Sigmoid colon (tissue), 7 donors: ENCODE results near the gene GPC1. TPM values are rescaled to one million over a fixed set of nuclear protein-coding genes. Genes with fewer than 3 reads are reported as not detected.

Source experiments
- DNase-seq: peaks from one replicate; pipeline ENCODE4 v3.0.0-alpha.2; 2019
- H3K27ac ChIP-seq, 4 donors: fragments of 200-600 bp; sonication (generic); one replicate each; pipeline ENCODE4 v1.5.1; 2016 to 2019; ENCODE audit warnings: mild to moderate bottlenecking in 1 of 4
- H3K27me3 ChIP-seq, 3 donors: fragments of 200-600 bp; sonication (generic); one replicate each; pipeline ENCODE4 v1.5.1; 2019; ENCODE audit warnings: mild to moderate bottlenecking in 1 of 3
- H3K36me3 ChIP-seq, 4 donors: fragments of 200-600 bp; sonication (generic); one replicate each; pipeline ENCODE4 v1.5.1; 2016 to 2019
- H3K4me1 ChIP-seq, 4 donors: fragments of 200-600 bp; sonication (generic); one replicate each; pipeline ENCODE4 v1.5.1; 2017 to 2019
- H3K4me3 ChIP-seq, 4 donors: fragments of 200-600 bp; sonication (generic); one replicate each; pipeline ENCODE4 v1.5.1; 2017 to 2019; ENCODE audit warnings: mild to moderate bottlenecking in 2 of 4, moderate library complexity in 1 of 4
- H3K9me3 ChIP-seq, 4 donors: fragments of 200-600 bp in 3 of 4; sonication (generic) in 3 of 4; one replicate each; pipeline versions ENCODE4 v1.5.1 to v1.6.1; 2013 to 2019
- CTCF ChIP-seq, 4 experiments: fragments of 450-650 bp in 3 of 4; fragments of 200-600 bp in 1 of 4; IDR thresholded peaks; one replicate each; pipeline ENCODE4 v1.5.1; 2016 to 2019; ENCODE audit warnings: antibody characterized with exemption in 4 of 4, mild to moderate bottlenecking in 3 of 4, moderate library complexity in 2 of 4
- EP300 ChIP-seq, 4 donors: sonication (generic); formaldehyde crosslinking; IDR thresholded peaks; one replicate each; pipeline ENCODE4 v1.6.1; 2017; ENCODE audit warnings: antibody characterized with exemption in 4 of 4
- POLR2A ChIP-seq, 2 donors: fragments of 450-650 bp; IDR thresholded peaks; one replicate each; pipeline ENCODE4 v1.6.1; 2016; ENCODE audit warnings: antibody characterized with exemption in 2 of 2, mild to moderate bottlenecking in 2 of 2, moderate library complexity in 2 of 2
- POLR2AphosphoS5 ChIP-seq, 4 donors: sonication (generic); formaldehyde crosslinking; IDR thresholded peaks; one replicate each; pipeline ENCODE4 v1.6.1; 2017; ENCODE audit warnings: antibody characterized with exemption in 4 of 4
- WGBS, 2 donors: extraction: QIAGEN DNeasy Blood & Tissue Kit; methylation state at CpG; one replicate each; pipeline ENCODE4 v1.1.7; 2013; 5-methylcytosine and 5-hydroxymethylcytosine counted together
- intact Hi-C: fragments of 100-400 bp; cut with DNase I; formaldehyde crosslinking; loops from one replicate; pipeline ENCODE4 v1.15.1; 2023
- polyA plus RNA-seq, 3 donors: library from polyadenylated mRNA; stranded (reverse); fragments of 200-250 nt; gene quantifications; one replicate each; pipeline ENCODE4 v1.2.3, GENCODE V29; 2013
- total RNA-seq, 4 donors: library from RNA; depleted of rRNA; stranded (reverse); fragments of >200 nt; gene quantifications; one replicate each; pipeline ENCODE4 v1.1.0, GENCODE V29; 2016
- donor health status: healthy with polysubstance abuse.
- donor health status: Bipolar disorder and iron deficiency.
- donor health status: healthy.

Gene GPC1
- total and polyA plus RNA-seq, 7 donors, result 3.0 to 30.7 (median 15.8) TPM

DNA sequence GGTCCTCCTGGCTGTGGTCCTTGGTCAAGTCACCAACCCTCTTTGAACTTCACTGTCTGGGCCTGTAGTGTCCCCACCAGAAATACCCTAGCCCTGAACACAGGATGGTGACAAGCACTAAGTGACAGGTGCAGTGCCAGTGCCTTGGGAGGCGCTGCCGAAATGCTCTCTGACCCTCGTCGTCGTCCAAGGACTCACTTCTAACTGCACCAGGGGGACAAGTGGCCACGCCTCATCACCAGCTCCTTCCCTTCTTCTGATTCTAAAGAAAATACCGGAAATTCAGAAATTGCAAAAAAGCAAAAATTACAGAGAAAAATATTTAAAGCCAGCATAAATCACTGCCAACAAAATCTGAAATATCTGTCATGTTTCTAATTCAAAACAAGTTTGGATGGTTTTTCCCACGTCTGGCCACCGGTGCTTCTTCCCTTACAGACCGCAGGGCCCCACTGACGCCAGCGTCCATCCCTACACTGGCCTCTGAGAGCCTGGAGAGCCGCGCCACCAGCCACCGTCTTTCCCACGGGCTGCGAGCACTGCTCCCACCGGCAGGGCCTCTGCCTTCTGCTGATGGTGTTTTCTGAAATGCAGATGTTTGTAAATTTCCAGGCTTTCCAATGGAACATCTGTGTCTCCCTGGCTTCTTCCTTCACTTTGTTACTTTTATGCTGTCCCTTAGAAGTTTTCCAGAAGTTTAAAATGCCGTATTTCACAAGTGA is 37.4 kb upstream of the GPC1 start:
- intact Hi-C loops, result no loop called here
- 72 to 73% methylated on average over 19 of the region's 19 CpGs for WGBS, 2 donors
- Histone ChIP-seq H3K4me1 (no peaks in the 10 kb centered on the region), H3K9me3 (no peaks in the 10 kb centered on the region), H3K36me3 (no peaks in the 10 kb centered on the region), H3K27ac (peak overlapping the region in 1 of 4 donors; percentile 17), H3K4me3 (no peak overlapping the region), H3K27me3 (no peaks in the 10 kb centered on the region)
- DNase-seq, result peak; percentile 64
- TF ChIP-seq POLR2A (IDR thresholded peaks at IDR 0.05) (no peak), EP300 (IDR thresholded peaks at IDR 0.05) (no peak), CTCF (IDR thresholded peaks at IDR 0.05) (no peak), POLR2AphosphoS5 (IDR thresholded peaks at IDR 0.05) (no peak)

GRCh38 chr2:240398661-240399267 is 36.7 kb upstream of the GPC1 start:
- no peaks in the 10 kb centered on the region for H3K36me3 ChIP-seq
- H3K27me3 ChIP-seq, result no peaks in the 10 kb centered on the region
- peak; percentile 52 for DNase-seq
- no peak for TF ChIP-seq POLR2A (IDR thresholded peaks at IDR 0.05)
- no peak for TF ChIP-seq EP300 (IDR thresholded peaks at IDR 0.05)
- TF ChIP-seq POLR2AphosphoS5 (IDR thresholded peaks at IDR 0.05), result no peak
- TF ChIP-seq CTCF (IDR thresholded peaks at IDR 0.05), result no peak
- no peak overlapping the region for H3K4me3 ChIP-seq
- intact Hi-C loops, result no loop called here
- H3K9me3 ChIP-seq, result no peaks in the 10 kb centered on the region
- peak overlapping the region in 1 of 4 donors; percentile 17 for H3K27ac ChIP-seq
- no peaks in the 10 kb centered on the region for H3K4me1 ChIP-seq
- 81 to 86% methylated on average over 20 of the region's 20 CpGs for WGBS, 2 donors

GRCh38 chr2:240399419-240400324 is 35.8 kb upstream of the GPC1 start:
- Histone ChIP-seq H3K36me3 (no peaks in the 10 kb centered on the region), H3K27me3 (no peaks in the 10 kb centered on the region), H3K9me3 (no peaks in the 10 kb centered on the region), H3K4me1 (no peaks in the 10 kb centered on the region), H3K27ac (no peak overlapping the region), H3K4me3 (no peak overlapping the region)
- intact Hi-C loops, result no loop called here
- no peak for TF ChIP-seq CTCF (IDR thresholded peaks at IDR 0.05)
- DNase-seq, result peak; percentile 41
- 76 to 89% methylated on average over 14 of the region's 14 CpGs for WGBS, 2 donors

DNA sequence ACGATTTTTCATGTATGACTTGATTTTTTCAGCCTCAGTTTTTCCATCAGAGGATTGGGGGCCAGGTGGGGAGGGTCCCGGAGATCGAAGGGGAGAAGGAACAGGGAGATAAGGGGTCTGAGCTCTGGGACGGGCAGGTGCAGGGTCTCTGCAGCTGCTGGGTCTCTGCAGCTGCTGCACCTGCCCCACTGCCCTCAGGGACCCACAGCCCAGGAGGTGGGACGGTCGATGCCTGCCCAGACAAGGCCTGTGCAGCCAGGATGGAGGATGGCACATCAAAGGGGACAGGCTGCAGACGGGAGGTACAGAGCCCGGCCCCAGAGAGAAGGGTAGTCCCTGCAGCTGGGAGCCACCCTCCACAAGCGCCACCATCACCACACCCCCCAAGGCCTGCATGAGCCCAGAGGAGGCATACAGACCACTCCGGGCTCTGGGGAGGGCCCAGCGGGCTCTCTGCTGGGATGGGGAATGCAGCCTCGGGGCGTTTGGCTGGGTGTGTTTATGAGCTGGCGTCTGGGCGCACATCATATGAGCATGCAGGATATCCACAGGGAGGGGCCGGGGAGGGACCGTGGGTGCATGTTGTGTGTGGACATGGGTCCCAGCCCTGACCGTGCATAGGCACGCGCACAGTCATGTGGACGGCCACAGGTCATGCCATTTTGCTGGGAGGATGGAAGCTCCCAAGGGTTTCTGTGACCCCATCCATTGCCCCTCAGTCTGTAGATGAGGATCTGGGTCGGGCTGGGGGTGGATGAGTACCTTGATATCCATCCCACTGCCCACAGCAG is 34.9 kb upstream of the GPC1 start:
- intact Hi-C loops, result no loop called here
- WGBS, 2 donors, result 64 to 86% methylated on average over 22 of the region's 22 CpGs
- no peak overlapping the region for H3K27ac ChIP-seq
- TF ChIP-seq POLR2AphosphoS5 (IDR thresholded peaks at IDR 0.05), result no peak
- TF ChIP-seq CTCF (IDR thresholded peaks at IDR 0.05), result no peak
- no peak for TF ChIP-seq EP300 (IDR thresholded peaks at IDR 0.05)
- TF ChIP-seq POLR2A (IDR thresholded peaks at IDR 0.05), result no peak
- no peaks in the 10 kb centered on the region for H3K27me3 ChIP-seq
- peak; percentile 45 for DNase-seq
- H3K9me3 ChIP-seq, result no peaks in the 10 kb centered on the region
- no peak overlapping the region for H3K4me3 ChIP-seq
- no peaks in the 10 kb centered on the region for H3K4me1 ChIP-seq
- no peaks in the 10 kb centered on the region for H3K36me3 ChIP-seq
